Thyroid gland (tissue), 4 donors: ENCODE data around the gene ENTPD8. TPM values are rescaled to one million over a fixed set of nuclear protein-coding genes. Genes with fewer than 3 reads are reported as not detected.
"Not testable (repeated sequence)": the region's sequence is repeated elsewhere in the genome, so short reads cannot be mapped to it uniquely, and the experiment has no call there.

Source experiments
- DNase-seq, 2 donors: peaks; one replicate each; pipeline ENCODE4 v3.0.0-alpha.2; 2019
- H3K27ac ChIP-seq, 3 donors: fragments of 200-600 bp; sonication (generic); 1 replicate in 2 of 3; 2 replicates in 1 of 3; pipeline ENCODE4 v1.5.1; 2016 to 2019; ENCODE audit warnings: mild to moderate bottlenecking in 1 of 3, moderate library complexity in 1 of 3
- H3K27me3 ChIP-seq: fragments of 200-600 bp; sonication (generic); one replicate; pipeline ENCODE4 v1.5.1; 2019
- H3K36me3 ChIP-seq, 2 donors: fragments of 200-600 bp; sonication (generic); one replicate each; pipeline ENCODE4 v1.5.1; 2016 to 2019
- H3K4me1 ChIP-seq, 2 donors: fragments of 200-600 bp; sonication (generic); one replicate each; pipeline ENCODE4 v1.5.1; 2017 to 2019
- H3K4me3 ChIP-seq, 3 donors: fragments of 200-600 bp; sonication (generic); replicated peaks in 1 of 3; 1 replicate in 2 of 3; 2 replicates in 1 of 3; pipeline ENCODE4 v1.5.1; 2016; ENCODE audit warnings: mild to moderate bottlenecking in 1 of 3
- H3K9me3 ChIP-seq: fragments of 200-600 bp; sonication (generic); one replicate; pipeline ENCODE4 v1.5.1; 2017
- POLR2A ChIP-seq, 2 donors: fragments of 450-650 bp; IDR thresholded peaks; one replicate each; pipeline ENCODE4 v1.6.1; 2017; ENCODE audit warnings: antibody characterized with exemption in 2 of 2, mild to moderate bottlenecking in 2 of 2, moderate library complexity in 1 of 2
- WGBS, 2 donors: methylation state at CpG; one replicate each; pipeline ENCODE4 v1.1.5; 2017; 5-methylcytosine and 5-hydroxymethylcytosine counted together
- intact Hi-C: fragments of 100-400 bp; cut with DNase I; formaldehyde crosslinking; loops from one replicate; pipeline ENCODE4 v1.15.1; 2023
- total RNA-seq, 4 donors: library from RNA; depleted of rRNA; stranded (reverse); fragments of >200 nt; gene quantifications; one replicate each; pipeline ENCODE4 v1.2.3, GENCODE V29; 2016
- TF ChIP-seq, protein P1 (sequence below), 6 experiments: fragments of 200-600 bp in 3 of 6; fragments of 450-650 bp in 3 of 6; sonication (generic) in 3 of 6; IDR thresholded peaks; one replicate each; pipeline ENCODE4 v1.5.1; 2016 to 2019; ENCODE audit warnings: antibody characterized with exemption in 6 of 6, mild to moderate bottlenecking in 2 of 6, inconsistent platforms in 1 of 6, moderate library complexity in 1 of 6

Gene ENTPD8
- total RNA-seq, 4 donors from 2014 or later, result 0.29 to 0.78 TPM; not detected in 2

DNA sequence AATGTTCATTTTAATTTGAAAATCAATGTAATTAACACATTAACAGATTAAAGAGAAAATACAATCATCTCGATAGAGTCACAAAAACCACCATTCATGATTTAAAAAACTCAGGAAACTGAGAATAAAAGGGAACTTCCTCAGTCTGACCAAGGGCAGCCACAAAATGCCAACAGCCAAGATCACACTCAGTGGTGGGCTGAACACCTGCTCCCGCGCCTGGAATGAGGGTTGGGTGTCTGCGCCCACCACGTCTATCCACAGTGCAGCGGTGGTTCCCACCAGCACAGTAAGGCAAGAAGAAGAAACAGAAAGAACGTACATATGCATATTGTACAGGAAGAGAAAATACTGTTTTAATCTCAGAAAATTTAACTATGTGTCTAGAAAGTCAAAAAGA is 29.6 kb upstream of the ENTPD8 start:
- no peak overlapping the region for H3K4me3 ChIP-seq
- DNase-seq, result no peak
- H3K36me3 ChIP-seq, result no peaks in the 10 kb centered on the region
- intact Hi-C loops, result no loop called here
- H3K4me1 ChIP-seq, result no peaks in the 10 kb centered on the region
- WGBS, 2 donors, result 82 to 87% methylated on average over 7 of the region's 7 CpGs
- no peak for TF ChIP-seq POLR2A (IDR thresholded peaks at IDR 0.05)
- TF ChIP-seq, protein P1, sequence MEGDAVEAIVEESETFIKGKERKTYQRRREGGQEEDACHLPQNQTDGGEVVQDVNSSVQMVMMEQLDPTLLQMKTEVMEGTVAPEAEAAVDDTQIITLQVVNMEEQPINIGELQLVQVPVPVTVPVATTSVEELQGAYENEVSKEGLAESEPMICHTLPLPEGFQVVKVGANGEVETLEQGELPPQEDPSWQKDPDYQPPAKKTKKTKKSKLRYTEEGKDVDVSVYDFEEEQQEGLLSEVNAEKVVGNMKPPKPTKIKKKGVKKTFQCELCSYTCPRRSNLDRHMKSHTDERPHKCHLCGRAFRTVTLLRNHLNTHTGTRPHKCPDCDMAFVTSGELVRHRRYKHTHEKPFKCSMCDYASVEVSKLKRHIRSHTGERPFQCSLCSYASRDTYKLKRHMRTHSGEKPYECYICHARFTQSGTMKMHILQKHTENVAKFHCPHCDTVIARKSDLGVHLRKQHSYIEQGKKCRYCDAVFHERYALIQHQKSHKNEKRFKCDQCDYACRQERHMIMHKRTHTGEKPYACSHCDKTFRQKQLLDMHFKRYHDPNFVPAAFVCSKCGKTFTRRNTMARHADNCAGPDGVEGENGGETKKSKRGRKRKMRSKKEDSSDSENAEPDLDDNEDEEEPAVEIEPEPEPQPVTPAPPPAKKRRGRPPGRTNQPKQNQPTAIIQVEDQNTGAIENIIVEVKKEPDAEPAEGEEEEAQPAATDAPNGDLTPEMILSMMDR (IDR thresholded peaks at IDR 0.05), result no peak
- no peaks in the 10 kb centered on the region for H3K9me3 ChIP-seq
- no peak overlapping the region for H3K27ac ChIP-seq
- H3K27me3 ChIP-seq, result no peaks in the 10 kb centered on the region

DNA sequence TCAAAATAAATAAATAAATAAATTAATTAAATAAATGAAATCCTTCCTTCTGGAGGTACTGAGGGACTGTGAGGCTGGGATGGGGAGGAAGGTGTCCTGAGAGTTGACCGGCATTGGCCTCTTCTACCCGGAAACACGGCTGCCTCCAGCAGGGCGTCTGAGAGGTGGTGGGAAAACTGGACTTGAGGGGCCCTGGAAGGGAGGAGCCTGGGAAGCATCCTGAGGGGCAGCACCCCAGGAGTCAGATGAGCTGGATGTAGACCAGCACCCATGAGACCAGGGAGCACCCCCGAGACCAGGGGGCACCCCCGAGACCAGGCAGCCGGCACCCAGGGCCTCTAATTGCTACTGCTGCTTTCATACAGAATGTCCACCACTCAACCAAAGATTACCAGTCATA is 26.7 kb upstream of the ENTPD8 start:
- H3K4me3 ChIP-seq, result no peak overlapping the region
- H3K27ac ChIP-seq, result no peak overlapping the region
- no peak for DNase-seq
- no peaks in the 10 kb centered on the region for H3K27me3 ChIP-seq
- intact Hi-C loops, result no loop called here
- 95% methylated on average over 7 of the region's 7 CpGs for WGBS, 2 donors
- no peaks in the 10 kb centered on the region for H3K36me3 ChIP-seq
- no peaks in the 10 kb centered on the region for H3K4me1 ChIP-seq
- H3K9me3 ChIP-seq, result no peaks in the 10 kb centered on the region
- no peak for TF ChIP-seq POLR2A (IDR thresholded peaks at IDR 0.05)

DNA sequence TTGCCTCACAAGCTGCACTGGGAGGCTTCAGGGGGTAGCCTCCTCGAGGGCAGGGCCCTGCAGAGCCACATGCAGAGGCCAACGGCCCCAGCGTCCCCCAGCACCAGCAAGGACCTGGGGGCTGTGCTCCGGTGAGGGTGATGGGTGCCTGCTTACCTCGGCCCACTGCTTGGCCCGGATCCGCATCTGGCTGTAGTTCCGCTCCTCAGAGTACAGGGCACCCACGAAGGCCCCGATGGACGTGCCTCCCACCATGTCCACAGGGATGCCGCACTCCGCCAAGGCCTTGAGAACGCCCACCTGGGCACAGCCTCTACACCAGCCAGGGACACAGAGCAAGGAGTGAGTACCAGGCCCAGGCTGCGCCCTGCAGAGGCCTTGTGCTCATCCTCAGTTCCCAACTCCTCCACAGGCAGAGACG is 26.0 kb upstream of the ENTPD8 start:
- 87 to 90% methylated on average over 8 to 15 of the region's 16 CpGs for WGBS, 2 donors
- TF ChIP-seq, protein P1 (IDR thresholded peaks at IDR 0.05), result no peak
- no peak for TF ChIP-seq POLR2A (IDR thresholded peaks at IDR 0.05)
- DNase-seq, result no peak
- no peaks in the 10 kb centered on the region for H3K9me3 ChIP-seq
- H3K36me3 ChIP-seq, result no peaks in the 10 kb centered on the region
- H3K4me3 ChIP-seq, result no peak overlapping the region
- H3K4me1 ChIP-seq, result no peaks in the 10 kb centered on the region
- intact Hi-C loops, result no loop called here
- H3K27me3 ChIP-seq, result no peaks in the 10 kb centered on the region
- no peak overlapping the region for H3K27ac ChIP-seq

DNA sequence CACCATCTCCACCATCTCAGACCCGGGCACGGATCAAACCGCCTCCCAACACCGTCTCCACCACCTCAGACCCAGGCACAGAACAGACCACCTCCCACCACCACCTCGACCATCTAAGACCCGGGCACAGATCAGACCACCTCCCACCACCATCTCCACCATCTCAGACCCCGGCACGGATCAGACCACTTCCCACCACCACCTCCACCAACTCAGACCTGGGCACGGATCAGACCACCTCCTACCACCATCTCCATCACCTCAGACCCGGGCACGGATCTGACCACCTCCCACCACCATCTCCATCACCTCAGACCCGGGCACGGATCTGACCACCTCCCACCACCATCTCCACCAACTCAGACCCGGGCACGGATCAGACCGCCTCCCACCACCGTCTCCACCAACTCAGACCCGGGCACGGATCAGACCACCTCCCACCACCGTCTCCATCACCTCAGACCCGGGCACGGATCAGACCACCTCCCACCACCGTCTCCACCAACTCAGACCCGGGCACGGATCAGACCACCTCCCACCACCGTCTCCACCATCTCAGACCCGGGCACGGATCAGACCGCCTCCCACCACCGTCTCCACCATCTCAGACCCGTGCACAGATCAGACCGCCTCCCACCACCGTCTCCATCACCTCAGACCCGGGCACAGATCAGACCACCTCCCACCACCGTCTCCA is 25.4 kb upstream of the ENTPD8 start:
- H3K27me3 ChIP-seq, H3K4me3 ChIP-seq, DNase-seq, H3K36me3 ChIP-seq, intact Hi-C loops, H3K9me3 ChIP-seq, H3K27ac ChIP-seq, H3K4me1 ChIP-seq: not testable (repeated sequence)
- 87 to 90% methylated on average over 35 of the region's 35 CpGs for WGBS, 2 donors

DNA sequence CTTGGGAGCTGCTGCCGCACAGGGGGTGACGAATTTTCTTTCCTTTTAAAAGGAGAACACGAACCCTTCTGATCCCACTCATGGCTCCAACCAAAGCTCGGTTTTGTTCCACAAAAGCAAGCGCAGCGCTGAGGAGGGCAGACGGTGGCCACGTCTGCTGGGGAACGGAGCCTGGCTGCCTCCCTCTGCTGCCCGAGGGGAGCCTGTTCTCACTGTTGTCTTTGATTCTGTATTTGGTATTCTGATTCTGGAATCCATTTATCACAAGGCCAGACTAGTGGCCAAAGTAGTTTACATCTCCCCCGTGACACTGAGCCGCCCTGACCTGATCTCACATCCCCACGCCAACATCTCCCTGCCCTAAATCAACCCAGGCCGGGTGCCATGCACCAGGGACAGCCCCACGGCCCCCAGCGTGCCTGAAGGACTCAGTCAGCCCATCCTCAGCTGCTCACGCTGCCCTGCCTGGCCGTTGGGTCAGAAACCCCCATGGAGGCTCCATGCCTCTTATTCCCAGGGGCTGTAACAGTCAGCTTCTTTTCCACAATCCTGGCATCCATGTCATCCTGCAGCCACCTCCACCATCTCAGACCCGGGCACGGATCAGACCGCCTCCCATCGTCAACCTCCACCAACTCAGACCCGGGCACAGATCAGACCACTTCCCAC is 24.7 kb upstream of the ENTPD8 start:
- Histone ChIP-seq H3K27ac (no peak overlapping the region), H3K4me1 (no peaks in the 10 kb centered on the region), H3K9me3 (no peaks in the 10 kb centered on the region), H3K4me3 (no peak overlapping the region), H3K27me3 (no peaks in the 10 kb centered on the region), H3K36me3 (no peaks in the 10 kb centered on the region)
- DNase-seq, result no peak
- intact Hi-C loops, result no loop called here
- 89 to 91% methylated on average over 22 to 23 of the region's 23 CpGs for WGBS, 2 donors
- TF ChIP-seq POLR2A (IDR thresholded peaks at IDR 0.05), result no peak
- TF ChIP-seq, protein P1 (IDR thresholded peaks at IDR 0.05), result no peak

DNA sequence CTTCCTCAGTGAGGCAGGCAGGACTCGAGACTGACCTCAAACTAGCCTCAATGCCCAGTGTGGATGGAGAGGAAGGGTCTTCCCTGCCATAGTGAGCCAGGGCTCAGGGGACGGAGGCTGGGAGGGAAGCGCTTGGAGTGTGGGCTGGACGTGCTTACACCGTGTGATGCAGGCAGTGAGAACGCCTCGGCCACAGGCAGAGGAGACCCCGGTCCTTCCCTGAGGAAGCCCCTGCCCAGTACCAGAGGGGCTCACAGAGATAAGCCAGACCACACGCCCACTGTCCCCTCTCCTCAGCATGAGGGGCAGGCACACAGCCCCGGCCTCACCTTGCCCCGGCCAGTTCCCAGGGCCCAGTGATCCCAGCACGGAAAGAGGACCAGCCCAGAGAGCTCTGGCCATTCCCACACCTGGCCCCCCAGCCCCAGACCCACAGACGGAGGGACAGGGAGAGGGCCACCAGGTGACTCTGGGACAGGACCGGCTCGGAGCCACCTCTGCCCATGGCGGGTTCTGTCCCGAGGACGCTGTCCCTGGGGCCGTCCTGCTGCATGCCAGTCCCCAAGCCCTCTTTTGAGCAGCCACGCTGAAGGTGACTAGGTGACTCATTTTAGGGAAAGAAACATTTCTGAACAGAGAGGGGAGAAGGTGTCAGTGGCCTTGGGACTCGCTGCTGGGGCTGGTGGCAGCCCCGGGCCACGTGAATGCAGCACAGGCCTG is 24.0 kb upstream of the ENTPD8 start:
- no peak for TF ChIP-seq POLR2A (IDR thresholded peaks at IDR 0.05)
- TF ChIP-seq, protein P1 (IDR thresholded peaks at IDR 0.05), result no peak
- Histone ChIP-seq H3K27ac (no peak overlapping the region), H3K9me3 (no peaks in the 10 kb centered on the region), H3K27me3 (no peaks in the 10 kb centered on the region), H3K4me3 (no peak overlapping the region), H3K36me3 (no peaks in the 10 kb centered on the region), H3K4me1 (no peaks in the 10 kb centered on the region)
- no peak for DNase-seq
- intact Hi-C loops, result no loop called here
- 82 to 86% methylated on average over 5 to 10 of the region's 23 CpGs for WGBS, 2 donors
